HCT116 (cell line): ENCODE results near the gene RNU5B-1. TPM values are rescaled to one million over a fixed set of nuclear protein-coding genes. Genes with fewer than 3 reads are reported as not detected.

Experiments used
- ATAC-seq: fragments of 200-7000 bp; cut with Tn5 transposase; 2 replicates; pipeline ENCODE4 v1.9.1; 2020; ENCODE audit warnings: mild to moderate bottlenecking, moderate library complexity
- BruUV-seq: library from RNA; stranded (reverse); fragments of 400-500 nt; replicated peaks from 2 replicates; lab custom pipeline; 2021; lab: Mats Ljungman, UMichigan
- CTCF ChIA-PET: fragments of 300-600 bp; sonication (Branson Sonifier 250); formaldehyde crosslinking; loops from one replicate; lab custom pipeline; 2021; ENCODE audit warnings: antibody characterized with exemption; lab: Charles Lee
- POLR2A ChIA-PET: fragments of 300-600, 350-600 bp; sonication (Branson Sonifier 250); formaldehyde crosslinking; loops from one replicate; lab custom pipeline; 2021; ENCODE audit warnings: antibody characterized with exemption; lab: Charles Lee
- RAD21 ChIA-PET, 2 experiments: fragments of 300-600 bp; sonication (Branson Sonifier 250); formaldehyde crosslinking; loops; one replicate each; lab custom pipeline; 2023; ENCODE audit warnings: low total read pairs in 2 of 2; ENCODE audit not compliant: uncharacterized antibody in 2 of 2, unreplicated experiment in 2 of 2, low non-redundant PET in 1 of 2; lab: Charles Lee
- DNase-seq: peaks from one replicate; pipeline ENCODE4 v3.0.0-alpha.2; 2010; ENCODE audit warnings: low read depth, low spot score
- H2AFZ ChIP-seq: fragments of 200-600 bp; shearing (Covaris generic), sonication (generic); 2 replicates; pipeline ENCODE4 v1.6.1; 2017; ENCODE audit warnings: low read depth, mixed run types, mixed read lengths, antibody characterized with exemption, low read length; ENCODE audit not compliant: poor library complexity, severe bottlenecking
- H3K27ac ChIP-seq: 2 replicates; pipeline ENCODE4 v1.5.1; 2012; ENCODE audit warnings: low read depth, low read length
- H3K27me3 ChIP-seq: fragments of 200-600 bp; sonication (generic); 2 replicates; pipeline ENCODE4 v1.6.1; 2016; ENCODE audit warnings: mixed run types, low read length, mixed read lengths; ENCODE audit not compliant: insufficient read depth
- H3K36me3 ChIP-seq, 2 experiments: fragments of 200-500 bp in 1 of 2; fragments of 200-600 bp in 1 of 2; sonication (Bioruptor generic) in 1 of 2; sonication (generic) in 1 of 2; 2 replicates each; pipeline versions ENCODE4 v1.5.1 to v1.6.1; 2014 to 2016; ENCODE audit warnings: low read length in 2 of 2, inconsistent platforms in 1 of 2, mixed read lengths in 1 of 2, mixed run types in 1 of 2; ENCODE audit not compliant: insufficient read depth in 2 of 2, control insufficient read depth in 1 of 2
- H3K4me1 ChIP-seq, 2 experiments: fragments of 200-600 bp in 1 of 2; sonication (generic) in 1 of 2; 2 replicates each; pipeline versions ENCODE4 v1.5.1 to v1.6.1; 2012 to 2017; ENCODE audit warnings: low read length in 2 of 2, inconsistent platforms in 1 of 2, mild to moderate bottlenecking in 1 of 2, mixed read lengths in 1 of 2, mixed run types in 1 of 2, moderate library complexity in 1 of 2; ENCODE audit not compliant: insufficient read depth in 2 of 2, control insufficient read depth in 1 of 2
- H3K4me2 ChIP-seq: fragments of 200-600 bp; sonication (generic); 2 replicates; pipeline ENCODE4 v1.6.1; 2017; ENCODE audit warnings: mixed run types, low read length, mixed read lengths
- H3K4me3 ChIP-seq, 2 experiments: fragments of 200-600 bp in 1 of 2; sonication (generic) in 1 of 2; replicated peaks in 1 of 2; 2 replicates each; pipeline ENCODE4 v1.5.1; 2011 to 2016; ENCODE audit warnings: low read length in 2 of 2, control low read depth in 1 of 2, low read depth in 1 of 2, mild to moderate bottlenecking in 1 of 2, mixed read lengths in 1 of 2, mixed run types in 1 of 2
- H3K79me2 ChIP-seq: fragments of 200-600 bp; sonication (generic); 2 replicates; pipeline ENCODE4 v1.6.1; 2017; ENCODE audit warnings: mild to moderate bottlenecking, mixed run types, low read length, moderate library complexity, mixed read lengths; ENCODE audit not compliant: insufficient read depth
- H3K9ac ChIP-seq: fragments of 200-600 bp; sonication (generic); 2 replicates; pipeline ENCODE4 v1.6.1; 2016; ENCODE audit warnings: low read length, mixed read lengths
- H3K9me2 ChIP-seq: fragments of 200-600 bp; sonication (generic), shearing (Covaris generic); 2 replicates; pipeline ENCODE4 v1.6.1; 2017; ENCODE audit warnings: mixed run types, mild to moderate bottlenecking, moderate library complexity; ENCODE audit not compliant: insufficient read depth
- H3K9me3 ChIP-seq, 2 experiments: fragments of 200-500 bp in 1 of 2; fragments of 200-600 bp in 1 of 2; sonication (Bioruptor generic) in 1 of 2; sonication (generic) in 1 of 2; 2 replicates each; pipeline ENCODE4 v1.6.1; 2014 to 2017; ENCODE audit warnings: low read length in 2 of 2, mixed read lengths in 2 of 2, inconsistent platforms in 1 of 2, low read depth in 1 of 2, mild to moderate bottlenecking in 1 of 2, mixed run types in 1 of 2, moderate library complexity in 1 of 2; ENCODE audit not compliant: control insufficient read depth in 1 of 2, insufficient read depth in 1 of 2
- H4K20me1 ChIP-seq: fragments of 200-600 bp; sonication (generic), shearing (Covaris generic); 2 replicates; pipeline ENCODE4 v1.6.1; 2017; ENCODE audit warnings: mixed run types, mild to moderate bottlenecking, moderate library complexity; ENCODE audit not compliant: insufficient read depth
- ELF1 ChIP-seq: IDR thresholded peaks from 2 replicates; pipeline ENCODE4 v1.6.1; 2012; ENCODE audit warnings: low read depth, borderline replicate concordance
- EZH2phosphoT487 ChIP-seq: fragments of 200-600 bp; IDR thresholded peaks from 2 replicates; pipeline ENCODE4 v1.6.1; 2018; ENCODE audit warnings: antibody characterized with exemption, borderline replicate concordance
- JUND ChIP-seq: IDR thresholded peaks from 2 replicates; pipeline ENCODE4 v1.6.1; 2012
- MAX ChIP-seq: IDR thresholded peaks from 2 replicates; pipeline ENCODE4 v1.6.1; 2012
- POLR2A ChIP-seq: IDR thresholded peaks from 2 replicates; pipeline ENCODE4 v1.7.0; 2011; ENCODE audit warnings: borderline replicate concordance; ENCODE audit not compliant: insufficient read depth, insufficient read length; ENCODE audit errors: extremely low read depth
- POLR2AphosphoS5 ChIP-seq: IDR thresholded peaks from 2 replicates; pipeline ENCODE4 v1.6.1; 2011; ENCODE audit warnings: mild to moderate bottlenecking, low read depth, low read length, moderate library complexity
- SP1 ChIP-seq: IDR thresholded peaks from 2 replicates; pipeline ENCODE4 v1.6.1; 2012; ENCODE audit warnings: low read depth
- TCF7L2 ChIP-seq: IDR thresholded peaks from 2 replicates; pipeline ENCODE4 v1.7.0; 2011; ENCODE audit warnings: borderline replicate concordance, inconsistent platforms; ENCODE audit not compliant: insufficient read depth, insufficient read length; ENCODE audit errors: extremely low read depth
- intact Hi-C: fragments of 100-400 bp; cut with micrococcal nuclease; formaldehyde crosslinking; loops from 2 replicates; pipeline ENCODE4 v1.10.0; 2022
- total RNA-seq: library from RNA; stranded (reverse); gene quantifications from one replicate; pipeline ENCODE4 v1.2.1, GENCODE V29; 2021; ENCODE audit not compliant: unreplicated experiment
- TF ChIP-seq, protein P1 (sequence below): IDR thresholded peaks from 2 replicates; pipeline ENCODE4 v1.6.1; 2012

The RNU5B-1 gene
- total RNA-seq, 1 experiment from 2014 or later, result not detected

- 0 out of 4 replicates have a peak, but pooled peaks cover 0 to 4% of the 10 kb centered on the region in 2 experiments for H3K4me1 ChIP-seq
- no peaks in the 10 kb centered on the region for H4K20me1 ChIP-seq
- BruUV-seq, result no TSS peak
- no peaks in the 10 kb centered on the region for H3K36me3 ChIP-seq
- no peak overlapping the region for H3K4me2 ChIP-seq
- H3K27me3 ChIP-seq, result no peaks in the 10 kb centered on the region; the same call in 1 of the 2 replicates
- ChIA-PET RAD21 (no interaction called here), CTCF (no interaction called here), POLR2A (interaction anchor here (1.2 kb wide), 1 partner anchor 32 kb away, joined by 3 read pairs; the partner anchor contains the start of gene RNU5B-1)
- TF ChIP-seq POLR2A (no peak), SP1 (no peak), TCF7L2 (no peak), JUND (no peak), EZH2phosphoT487 (no peak), POLR2AphosphoS5 (no peak), MAX (no peak), ELF1 (no peak)
- TF ChIP-seq, protein P1, sequence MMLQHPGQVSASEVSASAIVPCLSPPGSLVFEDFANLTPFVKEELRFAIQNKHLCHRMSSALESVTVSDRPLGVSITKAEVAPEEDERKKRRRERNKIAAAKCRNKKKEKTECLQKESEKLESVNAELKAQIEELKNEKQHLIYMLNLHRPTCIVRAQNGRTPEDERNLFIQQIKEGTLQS, result no peak
- no peak overlapping the region for H3K27ac ChIP-seq
- H2AFZ ChIP-seq, result no peak overlapping the region
- H3K4me3 ChIP-seq, result no peak overlapping the region
- ATAC-seq, result peak; percentile 56; the same call in 1 of the 2 replicates
- no peaks in the 10 kb centered on the region for H3K9me2 ChIP-seq
- no peaks in the 10 kb centered on the region for H3K79me2 ChIP-seq
- no peak for DNase-seq
- H3K9me3 ChIP-seq, result no peaks in the 10 kb centered on the region
- intact Hi-C loops, result no loop called here
- H3K9ac ChIP-seq, result no peak overlapping the region
Observed at GRCh38 chr15:65336493-65337435, 32.3 kb downstream of the RNU5B-1 start.
